ENCODE data around the gene IFT43.
A peak's percentile ranks its signal among the peaks of the same experiment; 100 is the strongest.

IFT43 gene

DNA sequence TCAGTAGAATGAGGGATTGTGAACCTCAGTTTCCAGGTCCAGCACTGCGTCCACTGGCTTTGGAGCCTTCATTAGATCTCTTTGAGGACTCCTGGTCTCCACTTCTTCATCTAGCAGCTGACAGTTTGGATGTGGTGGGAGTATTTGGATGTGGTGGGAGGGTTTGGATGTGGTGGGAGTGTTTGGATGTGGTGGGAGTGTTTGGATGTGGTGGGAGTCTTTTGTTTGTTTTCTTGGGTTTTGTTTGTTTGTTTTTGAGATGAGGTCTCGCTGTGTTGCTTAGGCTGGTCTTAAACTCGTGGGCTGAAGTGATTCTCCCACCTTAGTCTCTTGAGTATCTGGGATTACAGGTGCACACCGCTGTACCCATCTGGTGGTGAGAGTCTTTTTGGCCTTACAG lies 64.7 kb downstream of the IFT43 start:
- Histone ChIP-seq H3K4me1 (ENCODE audit: low read length) (no peaks in the 10 kb centered on the region), H3K27me3 (replicated peaks; ENCODE audit: insufficient read depth, low read length) (no peaks in the 10 kb centered on the region), H4K20me1 (ENCODE audit: insufficient read depth, low read length) (no peaks in the 10 kb centered on the region), H3K36me3 (replicated peaks; ENCODE audit: insufficient read depth, low read length) (no peaks in the 10 kb centered on the region), H2AFZ (ENCODE audit: low read length) (no peak overlapping the region), H3K4me3 (ENCODE audit: low read length) (no peak overlapping the region), H3K9me3 (replicated peaks; ENCODE audit: insufficient read depth, low read length) (no peaks in the 10 kb centered on the region), H3K27ac (ENCODE audit: low read length) (no peak overlapping the region), H3K79me2 (ENCODE audit: low read length) (no peaks in the 10 kb centered on the region), H3K4me2 (ENCODE audit: low read depth, low read length) (no peak overlapping the region), H3K9ac (ENCODE audit: low read length) (no peak overlapping the region), H3K9me2 (replicated peaks; ENCODE audit: insufficient read depth, low read length) (no peaks in the 10 kb centered on the region), H3F3A (ENCODE audit: insufficient read depth, low read length) (no peaks in the 10 kb centered on the region)
- TF ChIP-seq EZH2phosphoT487 (IDR thresholded peaks at IDR 0.05; ENCODE audit: low read length): no peak
- TF ChIP-seq, protein P1, sequence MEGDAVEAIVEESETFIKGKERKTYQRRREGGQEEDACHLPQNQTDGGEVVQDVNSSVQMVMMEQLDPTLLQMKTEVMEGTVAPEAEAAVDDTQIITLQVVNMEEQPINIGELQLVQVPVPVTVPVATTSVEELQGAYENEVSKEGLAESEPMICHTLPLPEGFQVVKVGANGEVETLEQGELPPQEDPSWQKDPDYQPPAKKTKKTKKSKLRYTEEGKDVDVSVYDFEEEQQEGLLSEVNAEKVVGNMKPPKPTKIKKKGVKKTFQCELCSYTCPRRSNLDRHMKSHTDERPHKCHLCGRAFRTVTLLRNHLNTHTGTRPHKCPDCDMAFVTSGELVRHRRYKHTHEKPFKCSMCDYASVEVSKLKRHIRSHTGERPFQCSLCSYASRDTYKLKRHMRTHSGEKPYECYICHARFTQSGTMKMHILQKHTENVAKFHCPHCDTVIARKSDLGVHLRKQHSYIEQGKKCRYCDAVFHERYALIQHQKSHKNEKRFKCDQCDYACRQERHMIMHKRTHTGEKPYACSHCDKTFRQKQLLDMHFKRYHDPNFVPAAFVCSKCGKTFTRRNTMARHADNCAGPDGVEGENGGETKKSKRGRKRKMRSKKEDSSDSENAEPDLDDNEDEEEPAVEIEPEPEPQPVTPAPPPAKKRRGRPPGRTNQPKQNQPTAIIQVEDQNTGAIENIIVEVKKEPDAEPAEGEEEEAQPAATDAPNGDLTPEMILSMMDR (IDR thresholded peaks at IDR 0.05; ENCODE audit: low read length): no peak
- TF ChIP-seq EZH2 (optimal IDR thresholded peaks at IDR 0.05; ENCODE audit: low read depth, low read length): no peak
- DNase-seq: no peak

- no peaks in the 10 kb centered on the region for H3K27me3 ChIP-seq (replicated peaks; ENCODE audit: insufficient read depth, low read length)
- no peak overlapping the region for H2AFZ ChIP-seq (ENCODE audit: low read length)
- H3K4me1 ChIP-seq (ENCODE audit: low read length): no peaks in the 10 kb centered on the region
- no peak overlapping the region for H3K27ac ChIP-seq (ENCODE audit: low read length)
- H3K9me2 ChIP-seq (replicated peaks; ENCODE audit: insufficient read depth, low read length): no peaks in the 10 kb centered on the region
- H3K4me3 ChIP-seq (ENCODE audit: low read length): no peak overlapping the region
- H3K9ac ChIP-seq (ENCODE audit: low read length): no peak overlapping the region
- no peaks in the 10 kb centered on the region for H3F3A ChIP-seq (ENCODE audit: insufficient read depth, low read length)
- no peak overlapping the region for H3K4me2 ChIP-seq (ENCODE audit: low read depth, low read length)
- H4K20me1 ChIP-seq (ENCODE audit: insufficient read depth, low read length): no peaks in the 10 kb centered on the region
- TF ChIP-seq, protein P1 (IDR thresholded peaks at IDR 0.05; ENCODE audit: low read length): peak; percentile 55
- TF ChIP-seq EZH2phosphoT487 (IDR thresholded peaks at IDR 0.05; ENCODE audit: low read length) (no peak), EZH2 (optimal IDR thresholded peaks at IDR 0.05; ENCODE audit: low read depth, low read length) (no peak)
- DNase-seq: peak; percentile 17
- no peaks in the 10 kb centered on the region for H3K9me3 ChIP-seq (replicated peaks; ENCODE audit: insufficient read depth, low read length)
- H3K36me3 ChIP-seq (replicated peaks; ENCODE audit: insufficient read depth, low read length): no peaks in the 10 kb centered on the region
- H3K79me2 ChIP-seq (ENCODE audit: low read length): no peaks in the 10 kb centered on the region
Measured at GRCh38 chr14:76050797-76051392, 65.3 kb downstream of the IFT43 start.

DNA sequence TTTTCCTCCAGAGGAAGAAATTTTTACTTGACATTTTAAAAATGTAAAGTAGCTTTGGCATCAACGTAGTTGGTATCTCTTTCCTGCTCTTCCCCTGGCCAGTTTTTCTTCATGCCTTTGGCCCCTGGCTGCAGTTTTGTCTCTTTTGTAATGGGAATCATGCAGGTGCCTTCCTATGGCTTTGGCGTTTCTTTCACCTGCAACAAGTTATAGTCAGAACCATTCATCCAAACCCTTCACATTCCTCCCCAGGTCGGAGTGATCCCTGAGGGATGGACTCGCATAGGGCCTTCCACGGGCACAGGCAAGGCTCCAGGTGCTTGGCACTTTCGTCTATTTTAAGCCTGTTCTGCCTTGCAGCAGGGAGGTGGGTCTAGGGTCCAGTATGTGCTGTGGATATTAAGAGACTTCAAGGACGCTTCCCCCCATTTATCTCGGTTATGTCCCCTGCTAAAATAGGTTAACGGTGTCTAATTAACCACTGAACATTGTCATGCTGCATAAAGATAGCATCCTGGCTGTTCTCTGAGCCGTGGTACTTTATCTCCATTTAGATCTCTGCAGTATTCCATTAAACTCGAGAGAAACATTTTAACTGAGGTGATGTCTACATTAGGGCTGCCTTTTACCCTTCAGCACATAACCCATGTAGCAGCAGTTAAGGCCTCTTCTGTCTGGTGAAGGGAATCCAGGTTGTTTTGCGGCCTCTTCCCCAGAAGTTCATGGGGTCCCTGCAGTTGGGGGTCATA lies 66.3 kb downstream of the IFT43 start:
- Histone ChIP-seq H4K20me1 (ENCODE audit: insufficient read depth, low read length) (no peaks in the 10 kb centered on the region), H3K27me3 (replicated peaks; ENCODE audit: insufficient read depth, low read length) (no peaks in the 10 kb centered on the region), H3K4me1 (ENCODE audit: low read length) (no peaks in the 10 kb centered on the region), H3K36me3 (replicated peaks; ENCODE audit: insufficient read depth, low read length) (no peaks in the 10 kb centered on the region), H3K4me2 (ENCODE audit: low read depth, low read length) (no peak overlapping the region), H3K79me2 (ENCODE audit: low read length) (no peaks in the 10 kb centered on the region), H3K27ac (ENCODE audit: low read length) (no peak overlapping the region), H3K9ac (ENCODE audit: low read length) (no peak overlapping the region), H3K9me2 (replicated peaks; ENCODE audit: insufficient read depth, low read length) (no peaks in the 10 kb centered on the region), H2AFZ (ENCODE audit: low read length) (no peak overlapping the region), H3K9me3 (replicated peaks; ENCODE audit: insufficient read depth, low read length) (no peaks in the 10 kb centered on the region), H3F3A (ENCODE audit: insufficient read depth, low read length) (no peaks in the 10 kb centered on the region), H3K4me3 (ENCODE audit: low read length) (no peak overlapping the region)
- DNase-seq: no peak
- TF ChIP-seq, protein P1 (IDR thresholded peaks at IDR 0.05; ENCODE audit: low read length): no peak
- TF ChIP-seq EZH2 (optimal IDR thresholded peaks at IDR 0.05; ENCODE audit: low read depth, low read length) (no peak), EZH2phosphoT487 (IDR thresholded peaks at IDR 0.05; ENCODE audit: low read length) (no peak)

All from MM.1S (cell line).